AG09309 (cell line): ENCODE measurements around the gene SH3PXD2A.

Experiments
- DNase-seq: peaks from one replicate; pipeline ENCODE4 v3.0.0-alpha.2; 2010; ENCODE audit warnings: low read depth
- H3K4me3 ChIP-seq: 2 replicates; pipeline ENCODE4 v1.5.1; 2011; ENCODE audit warnings: mild to moderate bottlenecking, low read depth, low read length, moderate library complexity; ENCODE audit not compliant: control insufficient read depth
- TF ChIP-seq, protein P1 (sequence below): IDR thresholded peaks from 2 replicates; pipeline ENCODE4 v1.5.1; 2011; ENCODE audit warnings: mild to moderate bottlenecking, low read depth, low read length, inconsistent platforms; ENCODE audit not compliant: insufficient read depth, control insufficient read depth; ENCODE audit errors: missing control alignments

The SH3PXD2A gene

DNA sequence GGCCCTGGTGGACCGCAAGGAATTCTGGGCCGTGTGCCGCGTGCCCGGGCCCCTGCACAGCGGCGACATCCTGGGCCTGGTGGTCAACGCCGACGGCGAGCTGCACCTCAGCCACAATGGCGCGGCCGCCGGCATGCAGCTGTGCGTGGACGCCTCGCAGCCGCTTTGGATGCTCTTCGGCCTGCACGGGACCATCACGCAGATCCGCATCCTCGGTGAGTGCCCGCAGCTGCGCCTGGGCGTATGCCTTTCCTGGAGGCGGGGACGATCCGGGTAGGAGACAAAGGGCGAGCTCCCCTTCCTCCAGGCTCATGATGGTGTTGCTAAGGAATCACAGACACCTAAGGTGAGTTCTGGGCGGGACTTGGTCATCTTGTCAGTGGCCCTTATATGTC lies 270.4 kb downstream of the SH3PXD2A start:
- DNase-seq, result no peak
- H3K4me3 ChIP-seq, result no peak overlapping the region
- TF ChIP-seq, protein P1, sequence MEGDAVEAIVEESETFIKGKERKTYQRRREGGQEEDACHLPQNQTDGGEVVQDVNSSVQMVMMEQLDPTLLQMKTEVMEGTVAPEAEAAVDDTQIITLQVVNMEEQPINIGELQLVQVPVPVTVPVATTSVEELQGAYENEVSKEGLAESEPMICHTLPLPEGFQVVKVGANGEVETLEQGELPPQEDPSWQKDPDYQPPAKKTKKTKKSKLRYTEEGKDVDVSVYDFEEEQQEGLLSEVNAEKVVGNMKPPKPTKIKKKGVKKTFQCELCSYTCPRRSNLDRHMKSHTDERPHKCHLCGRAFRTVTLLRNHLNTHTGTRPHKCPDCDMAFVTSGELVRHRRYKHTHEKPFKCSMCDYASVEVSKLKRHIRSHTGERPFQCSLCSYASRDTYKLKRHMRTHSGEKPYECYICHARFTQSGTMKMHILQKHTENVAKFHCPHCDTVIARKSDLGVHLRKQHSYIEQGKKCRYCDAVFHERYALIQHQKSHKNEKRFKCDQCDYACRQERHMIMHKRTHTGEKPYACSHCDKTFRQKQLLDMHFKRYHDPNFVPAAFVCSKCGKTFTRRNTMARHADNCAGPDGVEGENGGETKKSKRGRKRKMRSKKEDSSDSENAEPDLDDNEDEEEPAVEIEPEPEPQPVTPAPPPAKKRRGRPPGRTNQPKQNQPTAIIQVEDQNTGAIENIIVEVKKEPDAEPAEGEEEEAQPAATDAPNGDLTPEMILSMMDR, result no peak

DNA sequence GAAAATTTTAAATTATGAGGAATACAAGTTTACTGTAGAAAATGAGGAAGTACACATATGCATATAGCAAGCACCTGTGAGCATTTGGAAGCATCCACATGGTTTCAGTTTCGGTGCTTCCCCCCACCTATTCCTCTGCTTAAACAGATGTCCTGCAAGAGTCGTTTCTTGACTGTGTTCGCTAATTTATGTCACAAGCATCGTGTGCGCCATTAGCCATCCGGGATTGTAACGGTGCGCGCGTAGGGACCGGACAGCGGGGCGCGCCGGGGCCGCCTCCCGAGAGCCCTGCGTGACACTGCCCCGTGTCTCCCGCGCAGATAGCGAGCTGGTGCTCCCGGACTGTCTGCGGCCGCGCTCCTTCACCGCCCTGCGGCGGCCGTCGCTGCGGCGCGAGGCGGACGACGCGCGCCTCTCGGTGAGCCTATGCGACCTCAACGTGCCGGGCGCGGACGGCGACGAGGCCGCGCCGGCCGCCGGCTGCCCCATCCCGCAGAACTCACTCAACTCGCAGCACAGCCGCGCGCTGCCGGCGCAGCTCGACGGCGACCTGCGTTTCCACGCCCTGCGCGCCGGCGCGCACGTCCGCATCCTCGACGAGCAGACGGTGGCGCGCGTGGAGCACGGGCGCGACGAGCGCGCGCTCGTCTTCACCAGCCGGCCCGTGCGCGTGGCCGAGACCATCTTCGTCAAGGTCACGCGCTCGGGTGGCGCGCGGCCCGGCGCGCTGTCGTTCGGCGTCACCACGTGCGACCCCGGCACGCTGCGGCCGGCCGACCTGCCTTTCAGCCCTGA lies 271.0 kb downstream of the SH3PXD2A start:
- peak overlapping the region; percentile 6 for H3K4me3 ChIP-seq
- TF ChIP-seq, protein P1, result no peak
- DNase-seq, result no peak

DNA sequence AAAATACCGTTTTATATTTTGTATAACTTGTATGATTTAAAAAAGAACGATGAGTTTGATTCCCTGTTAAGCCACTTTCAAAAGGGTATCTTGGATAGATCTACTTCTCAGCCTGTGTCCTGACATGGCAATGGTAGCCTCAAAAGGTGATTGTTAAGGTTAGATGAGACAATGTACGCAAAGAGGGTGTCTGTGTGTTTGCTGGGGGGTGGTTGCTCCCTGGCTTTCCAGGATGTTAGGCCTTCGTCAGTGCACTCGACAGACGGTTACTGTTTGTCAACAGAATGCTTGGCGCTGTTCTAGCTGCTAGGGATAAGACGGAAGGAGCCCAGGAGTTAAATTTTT lies 271.5 kb downstream of the SH3PXD2A start:
- no peak overlapping the region for H3K4me3 ChIP-seq
- no peak for DNase-seq
- TF ChIP-seq, protein P1, result no peak

DNA sequence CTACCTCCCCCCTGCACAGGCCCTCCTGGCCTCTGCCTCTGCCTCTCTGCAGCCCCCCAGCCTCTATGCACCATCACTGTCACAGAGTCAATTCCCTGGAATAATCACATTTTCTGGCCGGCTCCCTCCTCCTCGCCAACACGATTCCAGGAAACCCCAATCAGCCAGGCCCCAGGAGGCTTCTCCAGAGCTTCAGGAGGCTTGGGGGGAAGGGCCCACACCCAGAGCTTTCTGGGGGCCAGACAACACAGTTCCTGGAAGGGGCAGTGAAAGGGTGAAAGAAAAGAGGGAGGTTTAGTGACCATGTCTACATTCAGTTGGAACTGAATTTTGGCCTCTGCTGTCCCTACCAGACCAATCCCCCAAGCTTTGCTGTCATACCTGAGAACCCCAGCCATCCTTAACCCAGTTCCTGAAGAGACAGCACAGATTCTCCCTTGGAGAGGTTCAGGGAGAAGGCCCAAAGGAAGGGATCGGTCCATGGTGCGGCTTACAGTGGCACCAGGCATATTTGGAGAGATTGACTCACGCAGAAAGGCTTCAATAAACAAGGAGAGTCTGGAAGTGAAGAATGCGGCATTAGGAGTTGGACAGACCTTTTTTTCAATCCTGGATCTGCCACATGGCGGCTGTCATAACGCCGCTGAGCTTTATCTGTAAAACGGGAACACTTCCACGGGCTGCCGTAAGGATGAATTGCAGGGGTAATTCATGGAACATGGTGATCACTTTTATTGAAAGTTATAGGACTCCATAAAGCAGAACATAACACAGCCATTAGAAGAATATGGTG lies 272.8 kb downstream of the SH3PXD2A start:
- TF ChIP-seq, protein P1, result no peak
- no peak for DNase-seq

DNA sequence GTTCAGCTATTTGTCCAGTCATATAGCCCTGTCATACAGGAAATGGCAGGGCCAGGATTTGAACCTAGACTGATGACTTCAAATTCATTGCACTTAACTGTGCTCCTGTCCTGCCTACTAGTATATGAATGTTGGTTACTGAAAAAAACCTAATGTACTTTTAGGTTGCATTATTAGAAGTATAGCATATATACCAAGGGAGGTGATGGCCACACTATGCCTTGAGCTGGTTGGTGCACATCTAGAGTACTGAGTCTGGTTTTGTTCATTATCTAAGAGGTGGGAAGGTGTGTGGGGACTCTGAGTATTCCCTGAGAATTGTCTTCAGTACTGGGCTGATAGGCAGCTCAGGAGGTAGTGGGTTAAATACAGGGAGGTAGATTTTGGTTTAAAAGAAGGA lies 273.9 kb downstream of the SH3PXD2A start:
- TF ChIP-seq, protein P1, result no peak
- no peak for DNase-seq
- no peak overlapping the region for H3K4me3 ChIP-seq

More for the DNA sequence above, 272.8 kb downstream of the SH3PXD2A start:
- no peak overlapping the region for H3K4me3 ChIP-seq

DNA sequence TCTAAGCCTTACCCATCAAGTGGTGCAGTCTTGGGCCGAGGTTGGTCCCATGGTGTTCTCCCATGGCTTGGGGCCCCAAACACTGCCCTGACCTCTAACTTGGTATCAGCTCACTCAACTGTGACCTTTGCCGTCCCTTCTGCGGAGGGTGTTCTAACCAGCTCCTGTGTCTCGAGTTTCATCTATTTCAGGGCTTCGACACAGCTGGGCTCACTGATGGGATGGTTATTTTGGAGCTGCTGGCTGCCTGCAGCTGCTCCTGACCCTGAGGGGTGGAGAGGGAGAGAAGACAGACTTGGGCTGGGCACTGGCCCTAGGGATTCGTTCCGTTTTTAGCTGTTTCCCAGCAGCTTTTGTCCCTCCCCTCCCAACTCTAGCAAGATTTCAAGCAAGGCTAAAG lies 274.9 kb downstream of the SH3PXD2A start:
- DNase-seq, result no peak
- TF ChIP-seq, protein P1, result no peak
- H3K4me3 ChIP-seq, result no peak overlapping the region
